OCI-LY3 (cell line): Measurements from ENCODE around the gene SPEF1.

Source experiments
- H2AFZ ChIP-seq: fragments of 200-600, 300-600 bp; shearing (Covaris generic); 2 replicates; pipeline ENCODE4 v1.6.0; 2014; ENCODE audit warnings: antibody characterized with exemption, low read depth, low read length
- H3K27ac ChIP-seq: fragments of 200-600, 300-600 bp; sonication (generic); 2 replicates; pipeline ENCODE4 v1.5.1; 2014; ENCODE audit warnings: mild to moderate bottlenecking, low read length, moderate library complexity, mixed read lengths
- H3K27me3 ChIP-seq: fragments of 200-600, 300-600 bp; sonication (generic); 2 replicates; pipeline ENCODE4 v1.6.1; 2014; ENCODE audit warnings: low read depth, low read length, mixed read lengths
- H3K36me3 ChIP-seq: fragments of 200-600, 300-600 bp; sonication (generic); replicated peaks from 2 replicates; pipeline ENCODE3; 2014; ENCODE audit warnings: low read depth, low read length, mixed read lengths
- H3K4me1 ChIP-seq: fragments of 300-600, 200-600 bp; sonication (generic); 2 replicates; pipeline ENCODE4 v1.6.1; 2014; ENCODE audit warnings: low read length, mixed read lengths
- H3K4me2 ChIP-seq: fragments of 200-600, 300-600 bp; sonication (generic); 2 replicates; pipeline ENCODE4 v1.6.1; 2014; ENCODE audit warnings: low read length, mixed read lengths
- H3K4me3 ChIP-seq: fragments of 300-600, 200-600 bp; sonication (generic); 2 replicates; pipeline ENCODE4 v1.5.1; 2014; ENCODE audit warnings: antibody characterized with exemption, mild to moderate bottlenecking, low read length, moderate library complexity
- H3K79me2 ChIP-seq: fragments of 300-600, 200-600 bp; shearing (Covaris generic); 2 replicates; pipeline ENCODE4 v1.6.1; 2014; ENCODE audit warnings: mild to moderate bottlenecking, low read length, mixed read lengths
- H3K9ac ChIP-seq: fragments of 300-600, 200-600 bp; shearing (Covaris generic); 2 replicates; pipeline ENCODE4 v1.6.0; 2014; ENCODE audit warnings: mild to moderate bottlenecking, low read length, moderate library complexity
- H3K9me3 ChIP-seq: fragments of 200-600, 300-600 bp; shearing (Covaris generic); 2 replicates; pipeline ENCODE4 v1.6.1; 2014; ENCODE audit warnings: low read length, mixed read lengths; ENCODE audit not compliant: insufficient read depth
- H4K20me1 ChIP-seq: fragments of 200-600, 300-600 bp; sonication (generic); 2 replicates; pipeline ENCODE4 v1.6.1; 2016; ENCODE audit warnings: low read length, mixed read lengths; ENCODE audit not compliant: insufficient read depth
- CTCF ChIP-seq: fragments of 200-600, 300-600 bp; sonication (generic); IDR thresholded peaks from 2 replicates; pipeline ENCODE4 v1.5.1; 2014; ENCODE audit warnings: antibody characterized with exemption, low read length, low read depth
- EZH2phosphoT487 ChIP-seq: fragments of 200-600 bp; shearing (Covaris generic); IDR thresholded peaks from 2 replicates; pipeline ENCODE4 v1.6.1; 2018; ENCODE audit warnings: antibody characterized with exemption, mixed run types, low read depth

Gene SPEF1

GRCh38 chr20:3732327-3733118 lies 48.7 kb downstream of the SPEF1 start, which contains the start of gene HSPA12B:
Gene HSPA12B (plus strand): TSS chr20:3732685. CDS start chr20:3738675, 5,990 bp downstream.
- Histone ChIP-seq H3K4me3 (no peak within 1 kb of the TSS), H3K4me2 (no peak within 1 kb of the TSS), H2AFZ (no peak within 1 kb of the TSS), H3K36me3 (no peaks in the 10 kb centered on the region), H4K20me1 (no peaks in the 10 kb centered on the region), H3K9ac (no peak within 1 kb of the TSS), H3K27ac (no peak within 1 kb of the TSS), H3K4me1 (no peaks in the 10 kb centered on the region; the same call in 1 of the 2 replicates), H3K9me3 (no peaks in the 10 kb centered on the region), H3K27me3 (peaks cover 14% of the 10 kb centered on the region), H3K79me2 (no peaks in the 10 kb centered on the region)
- TF ChIP-seq EZH2phosphoT487 = no peak
- no peak for TF ChIP-seq CTCF

GRCh38 chr20:3731944-3732326 lies 49.3 kb downstream of the SPEF1 start:
- no peaks in the 10 kb centered on the region for H3K79me2 ChIP-seq
- H3K27ac ChIP-seq = no peak overlapping the region
- no peaks in the 10 kb centered on the region for H3K36me3 ChIP-seq
- peaks cover 20% of the 10 kb centered on the region for H3K27me3 ChIP-seq
- no peak for TF ChIP-seq EZH2phosphoT487
- no peak for TF ChIP-seq CTCF
- no peaks in the 10 kb centered on the region for H4K20me1 ChIP-seq
- H2AFZ ChIP-seq = no peak overlapping the region
- no peak overlapping the region for H3K4me2 ChIP-seq
- H3K9ac ChIP-seq = no peak overlapping the region
- no peak overlapping the region for H3K4me3 ChIP-seq
- H3K9me3 ChIP-seq = no peaks in the 10 kb centered on the region
- H3K4me1 ChIP-seq = no peaks in the 10 kb centered on the region; the same call in 1 of the 2 replicates

GRCh38 chr20:3730803-3731672 lies 50.2 kb downstream of the SPEF1 start:
- H3K4me2 ChIP-seq = no peak overlapping the region
- H3K36me3 ChIP-seq = no peaks in the 10 kb centered on the region
- H2AFZ ChIP-seq = no peak overlapping the region
- H3K79me2 ChIP-seq = no peaks in the 10 kb centered on the region
- TF ChIP-seq CTCF (no peak), EZH2phosphoT487 (no peak)
- no peaks in the 10 kb centered on the region for H4K20me1 ChIP-seq
- H3K9me3 ChIP-seq = no peaks in the 10 kb centered on the region
- H3K4me1 ChIP-seq = no peaks in the 10 kb centered on the region; the same call in 1 of the 2 replicates
- no peak overlapping the region for H3K4me3 ChIP-seq
- no peak overlapping the region for H3K9ac ChIP-seq
- H3K27me3 ChIP-seq = peaks cover 20% of the 10 kb centered on the region
- H3K27ac ChIP-seq = no peak overlapping the region
